Hepatocyte (in vitro differentiated cells): ENCODE results near the gene TSPAN16. TPM values are rescaled to one million over a fixed set of nuclear protein-coding genes. Genes with fewer than 3 reads are reported as not detected.

Source experiments
- DNase-seq: peaks from one replicate; pipeline ENCODE4 v3.0.0-alpha.2; 2016; ENCODE audit warnings: low spot score
- H2AFZ ChIP-seq: fragments of 200-600 bp; sonication (generic); 2 replicates; pipeline ENCODE4 v1.6.0; 2016; ENCODE audit warnings: antibody characterized with exemption, mild to moderate bottlenecking
- H3K27ac ChIP-seq: fragments of 200-600 bp; sonication (generic); 2 replicates; pipeline ENCODE4 v1.5.1; 2016; ENCODE audit warnings: mild to moderate bottlenecking
- H3K27me3 ChIP-seq: fragments of 200-600 bp; sonication (generic); 2 replicates; pipeline ENCODE4 v1.6.1; 2016
- H3K36me3 ChIP-seq: fragments of 200-600 bp; sonication (generic); replicated peaks from 2 replicates; pipeline ENCODE4 v1.5.1; 2016; ENCODE audit warnings: low read depth; ENCODE audit not compliant: insufficient read depth
- H3K4me1 ChIP-seq: fragments of 200-600 bp; sonication (generic); 2 replicates; pipeline ENCODE4 v1.5.1; 2016; ENCODE audit warnings: mild to moderate bottlenecking, moderate library complexity; ENCODE audit not compliant: insufficient read depth
- H3K4me2 ChIP-seq: fragments of 200-600 bp; sonication (generic); 2 replicates; pipeline ENCODE4 v1.6.0; 2016
- H3K4me3 ChIP-seq: fragments of 200-600 bp; sonication (generic); 2 replicates; pipeline ENCODE4 v1.5.1; 2016; ENCODE audit warnings: mild to moderate bottlenecking
- H3K79me2 ChIP-seq: fragments of 200-600 bp; sonication (generic); 2 replicates; pipeline ENCODE4 v1.6.0; 2017; ENCODE audit warnings: mild to moderate bottlenecking
- H3K9me2 ChIP-seq: fragments of 200-600 bp; sonication (generic); replicated peaks from 2 replicates; pipeline ENCODE4 v1.6.0; 2017; ENCODE audit warnings: mild to moderate bottlenecking; ENCODE audit not compliant: insufficient read depth
- H3K9me3 ChIP-seq: fragments of 200-600 bp; sonication (generic); 2 replicates; pipeline ENCODE4 v1.5.1; 2016; ENCODE audit warnings: low read depth, mild to moderate bottlenecking
- H4K20me1 ChIP-seq: fragments of 200-600 bp; sonication (generic); 2 replicates; pipeline ENCODE4 v1.6.0; 2016; ENCODE audit warnings: mild to moderate bottlenecking; ENCODE audit not compliant: insufficient read depth, poor library complexity, severe bottlenecking
- CTCF ChIP-seq: fragments of 200-600 bp; sonication (generic); IDR thresholded peaks from 2 replicates; pipeline ENCODE4 v1.5.1; 2016; ENCODE audit warnings: antibody characterized with exemption, mild to moderate bottlenecking; ENCODE audit not compliant: poor library complexity
- EZH2 ChIP-seq: fragments of 200-600 bp; sonication (generic); IDR thresholded peaks from 2 replicates; pipeline ENCODE4 v1.6.1; 2016; ENCODE audit warnings: antibody characterized with exemption, mild to moderate bottlenecking, borderline replicate concordance
- EZH2phosphoT487 ChIP-seq: fragments of 200-600 bp; sonication (generic); IDR thresholded peaks from one replicate; pipeline ENCODE4 v1.6.1; 2018; ENCODE audit warnings: antibody characterized with exemption, mild to moderate bottlenecking, low read depth, moderate library complexity; ENCODE audit not compliant: unreplicated experiment, severe bottlenecking
- WGBS: methylation state at CpG from one replicate; pipeline ENCODE4 v1.1.6; 2016; ENCODE audit warnings: low lambda C conversion rate; ENCODE audit errors: missing lambda C conversion rate; 5-methylcytosine and 5-hydroxymethylcytosine counted together
- polyA plus RNA-seq: library from polyadenylated mRNA; unstranded; fragments of >200 nt; fragmentation: Nextera tagmentation; extraction: Ambion mirVana; gene quantifications from 2 replicates; pipeline ENCODE4 v1.2.1, GENCODE V29; 2016
- total RNA-seq: library from RNA; depleted of rRNA; stranded (reverse); fragments of >200 nt; gene quantifications from 2 replicates; pipeline ENCODE4 v1.2.3, GENCODE V29; 2014

Gene TSPAN16
- total and polyA plus RNA-seq, 2 experiments from 2014 or later = not detected

GRCh38 chr19:11273296-11273695, 22.7 kb upstream of the TSPAN16 start:
- Histone ChIP-seq H3K27me3 (no peaks in the 10 kb centered on the region), H3K9me2 (no peaks in the 10 kb centered on the region), H3K4me1 (peaks cover 8% of the 10 kb centered on the region), H3K27ac (no peak overlapping the region), H3K4me3 (no peak overlapping the region), H4K20me1 (no peaks in the 10 kb centered on the region), H3K79me2 (no peaks in the 10 kb centered on the region), H3K36me3 (no peaks in the 10 kb centered on the region), H3K4me2 (no peak overlapping the region), H3K9me3 (no peaks in the 10 kb centered on the region), H2AFZ (no peak overlapping the region)
- TF ChIP-seq EZH2 (no peak), CTCF (no peak), EZH2phosphoT487 (no peak)
- DNase-seq = no peak
- WGBS = 73% methylated on average over 2 of the region's 2 CpGs

GRCh38 chr19:11273989-11274388, 22.0 kb upstream of the TSPAN16 start:
- no peaks in the 10 kb centered on the region for H3K27me3 ChIP-seq
- WGBS = 94% methylated on average over 5 of the region's 5 CpGs

GRCh38 chr19:11274533-11275086, 21.4 kb upstream of the TSPAN16 start:
- no peak for DNase-seq
- Histone ChIP-seq H3K79me2 (no peaks in the 10 kb centered on the region), H2AFZ (no peak overlapping the region), H3K9me2 (no peaks in the 10 kb centered on the region), H3K27me3 (no peaks in the 10 kb centered on the region), H3K4me3 (no peak overlapping the region), H3K4me1 (peaks cover 8% of the 10 kb centered on the region), H3K4me2 (no peak overlapping the region), H3K27ac (no peak overlapping the region), H3K36me3 (no peaks in the 10 kb centered on the region), H4K20me1 (no peaks in the 10 kb centered on the region), H3K9me3 (no peaks in the 10 kb centered on the region)
- 83% methylated on average over 4 of the region's 4 CpGs for WGBS
- TF ChIP-seq EZH2 (no peak), CTCF (no peak), EZH2phosphoT487 (no peak)

More at GRCh38 chr19:11273989-11274388, 22.0 kb upstream of the TSPAN16 start:
- H3K4me1 ChIP-seq = peaks cover 8% of the 10 kb centered on the region
- H3K79me2 ChIP-seq = no peaks in the 10 kb centered on the region
- TF ChIP-seq CTCF = no peak
- TF ChIP-seq EZH2 = no peak
- no peak for TF ChIP-seq EZH2phosphoT487
- H3K9me3 ChIP-seq = no peaks in the 10 kb centered on the region
- H3K4me3 ChIP-seq = no peak overlapping the region
- H3K4me2 ChIP-seq = no peak overlapping the region
- no peaks in the 10 kb centered on the region for H4K20me1 ChIP-seq
- no peaks in the 10 kb centered on the region for H3K36me3 ChIP-seq
- DNase-seq = no peak
- H3K27ac ChIP-seq = no peak overlapping the region
- no peak overlapping the region for H2AFZ ChIP-seq
- H3K9me2 ChIP-seq = no peaks in the 10 kb centered on the region
